Measurements from ENCODE around the gene LIPJ.
A peak's percentile ranks its signal among the peaks of the same experiment; 100 is the strongest.

- TF ChIP-seq, protein P1, sequence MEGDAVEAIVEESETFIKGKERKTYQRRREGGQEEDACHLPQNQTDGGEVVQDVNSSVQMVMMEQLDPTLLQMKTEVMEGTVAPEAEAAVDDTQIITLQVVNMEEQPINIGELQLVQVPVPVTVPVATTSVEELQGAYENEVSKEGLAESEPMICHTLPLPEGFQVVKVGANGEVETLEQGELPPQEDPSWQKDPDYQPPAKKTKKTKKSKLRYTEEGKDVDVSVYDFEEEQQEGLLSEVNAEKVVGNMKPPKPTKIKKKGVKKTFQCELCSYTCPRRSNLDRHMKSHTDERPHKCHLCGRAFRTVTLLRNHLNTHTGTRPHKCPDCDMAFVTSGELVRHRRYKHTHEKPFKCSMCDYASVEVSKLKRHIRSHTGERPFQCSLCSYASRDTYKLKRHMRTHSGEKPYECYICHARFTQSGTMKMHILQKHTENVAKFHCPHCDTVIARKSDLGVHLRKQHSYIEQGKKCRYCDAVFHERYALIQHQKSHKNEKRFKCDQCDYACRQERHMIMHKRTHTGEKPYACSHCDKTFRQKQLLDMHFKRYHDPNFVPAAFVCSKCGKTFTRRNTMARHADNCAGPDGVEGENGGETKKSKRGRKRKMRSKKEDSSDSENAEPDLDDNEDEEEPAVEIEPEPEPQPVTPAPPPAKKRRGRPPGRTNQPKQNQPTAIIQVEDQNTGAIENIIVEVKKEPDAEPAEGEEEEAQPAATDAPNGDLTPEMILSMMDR (IDR thresholded peaks at IDR 0.05; ENCODE audit: low read depth, low read length, poor library complexity, severe bottlenecking), result peak; percentile 82
- no peak for TF ChIP-seq EZH2phosphoT487 (IDR thresholded peaks at IDR 0.05; ENCODE audit: borderline replicate concordance, low read length)
These were observed 3.6 kb upstream of the LIPJ start, which contains the start of gene RNLS for GRCh38 chr10:88582806-88583583.
